GM19240 (cell line): ENCODE results near the gene SLC29A1.
A peak's percentile ranks its signal among the peaks of the same experiment; 100 is the strongest.
"Not testable (repeated sequence)": the region's sequence is repeated elsewhere in the genome, so short reads cannot be mapped to it uniquely, and the experiment has no call there.

Experiments
- DNase-seq: peaks from one replicate; pipeline ENCODE4 v3.0.0; 2011; ENCODE audit warnings: low spot score; ENCODE audit not compliant: insufficient read length

Gene SLC29A1

GRCh38 chr6:44223319-44224028 is at the start of gene SLC29A1:
Gene SLC29A1, plus strand, starts transcription at chr6:44223595. Its CDS starts 3,719 bp downstream, at chr6:44227314.
- peak; percentile 88 for DNase-seq

GRCh38 chr6:44176130-44176761 is 47.1 kb upstream of the SLC29A1 start:
- DNase-seq, result no peak

- DNase-seq, result no peak
Measured at GRCh38 chr6:44176762-44177509, 46.5 kb upstream of the SLC29A1 start.

GRCh38 chr6:44177691-44178423 is 45.5 kb upstream of the SLC29A1 start:
- no peak for DNase-seq

GRCh38 chr6:44178424-44179071 is 44.8 kb upstream of the SLC29A1 start:
- DNase-seq, result no peak

- DNase-seq, result no peak
Measured at GRCh38 chr6:44179072-44179536, 44.3 kb upstream of the SLC29A1 start.

- DNase-seq, result no peak
Measured at GRCh38 chr6:44179648-44180047, 43.7 kb upstream of the SLC29A1 start.

- no peak for DNase-seq
Measured at GRCh38 chr6:44180406-44180805, 43.0 kb upstream of the SLC29A1 start.

GRCh38 chr6:44180886-44181285 is 42.5 kb upstream of the SLC29A1 start:
- DNase-seq, result no peak

GRCh38 chr6:44181784-44182183 is 41.6 kb upstream of the SLC29A1 start:
- not testable (repeated sequence) for DNase-seq

- no peak for DNase-seq
Measured at GRCh38 chr6:44182911-44183390, 40.4 kb upstream of the SLC29A1 start.

GRCh38 chr6:44183783-44184182 is 39.6 kb upstream of the SLC29A1 start:
- DNase-seq, result no peak

GRCh38 chr6:44185356-44185755 is 38.0 kb upstream of the SLC29A1 start:
- DNase-seq, result not testable (repeated sequence)

- DNase-seq, result no peak
Measured at GRCh38 chr6:44185953-44186634, 37.3 kb upstream of the SLC29A1 start.

GRCh38 chr6:44186635-44187025 is 36.8 kb upstream of the SLC29A1 start:
- no peak for DNase-seq

GRCh38 chr6:44188819-44189218 is 34.6 kb upstream of the SLC29A1 start:
- DNase-seq, result no peak

- no peak for DNase-seq
Measured at GRCh38 chr6:44189257-44189656, 34.1 kb upstream of the SLC29A1 start.

- DNase-seq, result no peak
Measured at GRCh38 chr6:44190715-44191114, 32.7 kb upstream of the SLC29A1 start.

- DNase-seq, result no peak
Measured at GRCh38 chr6:44192428-44193041, 30.9 kb upstream of the SLC29A1 start.
